ENCODE data around the gene MPZ. TPM values are rescaled to one million over a fixed set of nuclear protein-coding genes. Genes with fewer than 3 reads are reported as not detected.

Gene MPZ
- total and polyA plus RNA-seq, 10 of the 15 experiments (the other 5 are each of a cell fraction or from before 2014, with no cell fraction given), result 0.09 to 6.9 (median 4.7) TPM

DNA sequence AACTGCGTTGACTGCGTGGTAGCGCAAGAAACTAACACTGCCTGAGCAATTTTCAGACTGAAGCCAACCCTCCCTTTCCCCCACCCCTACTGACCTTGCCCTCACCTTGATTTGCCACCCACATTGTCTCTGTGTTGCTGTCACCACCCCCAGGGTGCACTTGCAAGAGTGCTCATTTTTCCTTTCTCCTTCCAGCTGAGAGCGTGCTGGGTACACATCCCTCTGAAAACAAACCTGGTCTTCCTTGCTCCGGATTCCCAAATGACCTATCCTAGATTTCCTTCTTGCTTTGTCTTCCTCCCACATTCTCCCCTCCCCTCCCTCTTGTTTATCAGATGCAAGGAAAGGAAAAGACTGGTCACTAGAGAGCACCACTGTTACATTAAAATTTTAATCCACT is 24.2 kb downstream of the MPZ start:
- H3K4me3 ChIP-seq, result no peak overlapping the region
- CTCF ChIA-PET, result interaction anchor here (0.6 to 0.8 kb wide), 3 partner anchors 18 to 239 kb away, joined by 3 to 5 read pairs (median 3); no protein-coding TSS in a partner anchor
- intact Hi-C loops (cut with micrococcal nuclease; ENCODE audit: unreplicated experiment), result no loop called here
- POLR2A ChIA-PET, result interaction anchor here (0.6 kb wide), 1 partner anchor 55 kb away, joined by 3 read pairs; no protein-coding TSS in a partner anchor
- H3K36me3 ChIP-seq (ENCODE audit: control insufficient read depth in 2 of 2, insufficient read depth in 2 of 2, low read length in 1 of 2), result no peaks in the 10 kb centered on the region
- H3K27me3 ChIP-seq (replicated peaks in 1 of 2; ENCODE audit: control insufficient read depth in 2 of 2, insufficient read depth in 2 of 2, low read length in 1 of 2), result peaks cover 0 to 3% of the 10 kb centered on the region in 2 experiments; a peak in 1 of 4 replicates
- SMC1A ChIA-PET (ENCODE audit: uncharacterized antibody, unreplicated experiment), result interaction anchor here (0.6 to 1.1 kb wide), 3 partner anchors 10 to 60 kb away, joined by 3 to 4 read pairs (median 4); partner anchors contain the start of gene TOMM40L
- no peak overlapping the region for H3K9ac ChIP-seq (ENCODE audit: control insufficient read depth, insufficient read depth, low read length)
- ATAC-seq (no peak), FAIRE-seq (no peak), DNase-seq (ENCODE audit: low read depth, low spot score) (no peak)
- no peak overlapping the region for H3K4me2 ChIP-seq (ENCODE audit: control insufficient read depth, insufficient read depth)
- RAD21 ChIA-PET (ENCODE audit: unreplicated experiment), result no interaction called here
- no peaks in the 10 kb centered on the region for H3K4me1 ChIP-seq (ENCODE audit: control insufficient read depth, insufficient read depth, low read length)
- H3K27ac ChIP-seq (ENCODE audit: control insufficient read depth, insufficient read depth), result no peak overlapping the region
- BruUV-seq (replicated peaks), result no TSS peak
- no peaks in the 10 kb centered on the region for H3K79me2 ChIP-seq (ENCODE audit: control insufficient read depth, insufficient read depth, low read length)
- no peak overlapping the region for H2AFZ ChIP-seq (ENCODE audit: control insufficient read depth, low read depth, low read length)
- no peaks in the 10 kb centered on the region for H4K20me1 ChIP-seq (ENCODE audit: control insufficient read depth, insufficient read depth)
- WGBS (ENCODE audit: insufficient coverage, insufficient replicate concordance, low lambda C conversion rate, missing lambda C conversion rate), result 72% methylated on average over 5 of the region's 5 CpGs
- in situ Hi-C loops (cut with MboI), result no loop called here
- TF ChIP-seq IKZF1 (conservative IDR thresholded peaks at IDR 0.05), result no peak
- TF ChIP-seq, protein P1, sequence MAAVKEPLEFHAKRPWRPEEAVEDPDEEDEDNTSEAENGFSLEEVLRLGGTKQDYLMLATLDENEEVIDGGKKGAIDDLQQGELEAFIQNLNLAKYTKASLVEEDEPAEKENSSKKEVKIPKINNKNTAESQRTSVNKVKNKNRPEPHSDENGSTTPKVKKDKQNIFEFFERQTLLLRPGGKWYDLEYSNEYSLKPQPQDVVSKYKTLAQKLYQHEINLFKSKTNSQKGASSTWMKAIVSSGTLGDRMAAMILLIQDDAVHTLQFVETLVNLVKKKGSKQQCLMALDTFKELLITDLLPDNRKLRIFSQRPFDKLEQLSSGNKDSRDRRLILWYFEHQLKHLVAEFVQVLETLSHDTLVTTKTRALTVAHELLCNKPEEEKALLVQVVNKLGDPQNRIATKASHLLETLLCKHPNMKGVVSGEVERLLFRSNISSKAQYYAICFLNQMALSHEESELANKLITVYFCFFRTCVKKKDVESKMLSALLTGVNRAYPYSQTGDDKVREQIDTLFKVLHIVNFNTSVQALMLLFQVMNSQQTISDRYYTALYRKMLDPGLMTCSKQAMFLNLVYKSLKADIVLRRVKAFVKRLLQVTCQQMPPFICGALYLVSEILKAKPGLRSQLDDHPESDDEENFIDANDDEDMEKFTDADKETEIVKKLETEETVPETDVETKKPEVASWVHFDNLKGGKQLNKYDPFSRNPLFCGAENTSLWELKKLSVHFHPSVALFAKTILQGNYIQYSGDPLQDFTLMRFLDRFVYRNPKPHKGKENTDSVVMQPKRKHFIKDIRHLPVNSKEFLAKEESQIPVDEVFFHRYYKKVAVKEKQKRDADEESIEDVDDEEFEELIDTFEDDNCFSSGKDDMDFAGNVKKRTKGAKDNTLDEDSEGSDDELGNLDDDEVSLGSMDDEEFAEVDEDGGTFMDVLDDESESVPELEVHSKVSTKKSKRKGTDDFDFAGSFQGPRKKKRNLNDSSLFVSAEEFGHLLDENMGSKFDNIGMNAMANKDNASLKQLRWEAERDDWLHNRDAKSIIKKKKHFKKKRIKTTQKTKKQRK (IDR thresholded peaks at IDR 0.05; ENCODE audit: low read depth, low read length), result no peak
- no peaks in the 10 kb centered on the region for H3K9me3 ChIP-seq (replicated peaks; ENCODE audit: control insufficient read depth, insufficient read depth, low read length)

DNA sequence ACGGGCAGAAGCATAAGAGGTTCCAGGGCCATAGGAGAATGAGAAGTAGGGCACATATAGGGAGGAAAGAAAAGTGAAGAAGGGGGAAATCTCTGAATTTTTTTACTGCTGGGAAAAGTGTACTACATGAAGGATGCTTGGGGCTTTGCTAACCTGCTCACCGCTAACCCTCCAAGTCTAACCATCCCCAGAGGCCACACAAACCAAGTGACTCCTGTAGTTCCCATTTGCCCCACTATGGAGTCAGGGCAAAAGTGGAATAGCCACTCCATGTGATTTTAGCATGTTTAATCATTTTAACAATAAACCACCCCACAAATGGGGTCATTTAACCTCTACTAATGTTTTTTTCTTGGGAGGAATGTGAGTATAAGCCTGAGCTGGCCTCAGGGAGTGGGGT is 24.7 kb downstream of the MPZ start:
- ATAC-seq, result no peak
- Histone ChIP-seq H4K20me1 (ENCODE audit: control insufficient read depth, insufficient read depth) (no peaks in the 10 kb centered on the region), H3K9ac (ENCODE audit: control insufficient read depth, insufficient read depth, low read length) (no peak overlapping the region), H2AFZ (ENCODE audit: control insufficient read depth, low read depth, low read length) (no peak overlapping the region), H3K79me2 (ENCODE audit: control insufficient read depth, insufficient read depth, low read length) (no peaks in the 10 kb centered on the region), H3K4me3 (no peak overlapping the region), H3K9me3 (replicated peaks; ENCODE audit: control insufficient read depth, insufficient read depth, low read length) (no peaks in the 10 kb centered on the region), H3K27ac (ENCODE audit: control insufficient read depth, insufficient read depth) (no peak overlapping the region), H3K36me3 (ENCODE audit: control insufficient read depth in 2 of 2, insufficient read depth in 2 of 2, low read length in 1 of 2) (no peaks in the 10 kb centered on the region), H3K27me3 (replicated peaks in 1 of 2; ENCODE audit: control insufficient read depth in 2 of 2, insufficient read depth in 2 of 2, low read length in 1 of 2) (peaks cover 0 to 3% of the 10 kb centered on the region in 2 experiments; a peak in 1 of 4 replicates), H3K4me1 (ENCODE audit: control insufficient read depth, insufficient read depth, low read length) (no peaks in the 10 kb centered on the region), H3K4me2 (ENCODE audit: control insufficient read depth, insufficient read depth) (no peak overlapping the region)
- ChIA-PET CTCF (interaction anchor here (0.6 to 1.3 kb wide), 3 partner anchors 19 to 238 kb away, joined by 3 to 5 read pairs (median 3); no protein-coding TSS in a partner anchor), POLR2A (interaction anchor here (0.6 kb wide), 1 partner anchor 55 kb away, joined by 3 read pairs; no protein-coding TSS in a partner anchor), SMC1A (ENCODE audit: uncharacterized antibody, unreplicated experiment) (interaction anchor here (0.6 to 1.5 kb wide), 5 partner anchors 10 to 65 kb away, joined by 3 to 4 read pairs (median 4); partner anchors contain the start of gene TOMM40L), RAD21 (ENCODE audit: unreplicated experiment) (no interaction called here)
- no peak for DNase-seq (ENCODE audit: low read depth, low spot score)
- no peak for FAIRE-seq
- no peak for TF ChIP-seq WRNIP1 (IDR thresholded peaks at IDR 0.05; ENCODE audit: borderline replicate concordance, low read depth, low read length)
- TF ChIP-seq, protein P2, sequence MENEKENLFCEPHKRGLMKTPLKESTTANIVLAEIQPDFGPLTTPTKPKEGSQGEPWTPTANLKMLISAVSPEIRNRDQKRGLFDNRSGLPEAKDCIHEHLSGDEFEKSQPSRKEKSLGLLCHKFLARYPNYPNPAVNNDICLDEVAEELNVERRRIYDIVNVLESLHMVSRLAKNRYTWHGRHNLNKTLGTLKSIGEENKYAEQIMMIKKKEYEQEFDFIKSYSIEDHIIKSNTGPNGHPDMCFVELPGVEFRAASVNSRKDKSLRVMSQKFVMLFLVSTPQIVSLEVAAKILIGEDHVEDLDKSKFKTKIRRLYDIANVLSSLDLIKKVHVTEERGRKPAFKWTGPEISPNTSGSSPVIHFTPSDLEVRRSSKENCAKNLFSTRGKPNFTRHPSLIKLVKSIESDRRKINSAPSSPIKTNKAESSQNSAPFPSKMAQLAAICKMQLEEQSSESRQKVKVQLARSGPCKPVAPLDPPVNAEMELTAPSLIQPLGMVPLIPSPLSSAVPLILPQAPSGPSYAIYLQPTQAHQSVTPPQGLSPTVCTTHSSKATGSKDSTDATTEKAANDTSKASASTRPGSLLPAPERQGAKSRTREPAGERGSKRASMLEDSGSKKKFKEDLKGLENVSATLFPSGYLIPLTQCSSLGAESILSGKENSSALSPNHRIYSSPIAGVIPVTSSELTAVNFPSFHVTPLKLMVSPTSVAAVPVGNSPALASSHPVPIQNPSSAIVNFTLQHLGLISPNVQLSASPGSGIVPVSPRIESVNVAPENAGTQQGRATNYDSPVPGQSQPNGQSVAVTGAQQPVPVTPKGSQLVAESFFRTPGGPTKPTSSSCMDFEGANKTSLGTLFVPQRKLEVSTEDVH (IDR thresholded peaks at IDR 0.05; ENCODE audit: low read depth, partially characterized antibody), result no peak
- TF ChIP-seq, protein P3, sequence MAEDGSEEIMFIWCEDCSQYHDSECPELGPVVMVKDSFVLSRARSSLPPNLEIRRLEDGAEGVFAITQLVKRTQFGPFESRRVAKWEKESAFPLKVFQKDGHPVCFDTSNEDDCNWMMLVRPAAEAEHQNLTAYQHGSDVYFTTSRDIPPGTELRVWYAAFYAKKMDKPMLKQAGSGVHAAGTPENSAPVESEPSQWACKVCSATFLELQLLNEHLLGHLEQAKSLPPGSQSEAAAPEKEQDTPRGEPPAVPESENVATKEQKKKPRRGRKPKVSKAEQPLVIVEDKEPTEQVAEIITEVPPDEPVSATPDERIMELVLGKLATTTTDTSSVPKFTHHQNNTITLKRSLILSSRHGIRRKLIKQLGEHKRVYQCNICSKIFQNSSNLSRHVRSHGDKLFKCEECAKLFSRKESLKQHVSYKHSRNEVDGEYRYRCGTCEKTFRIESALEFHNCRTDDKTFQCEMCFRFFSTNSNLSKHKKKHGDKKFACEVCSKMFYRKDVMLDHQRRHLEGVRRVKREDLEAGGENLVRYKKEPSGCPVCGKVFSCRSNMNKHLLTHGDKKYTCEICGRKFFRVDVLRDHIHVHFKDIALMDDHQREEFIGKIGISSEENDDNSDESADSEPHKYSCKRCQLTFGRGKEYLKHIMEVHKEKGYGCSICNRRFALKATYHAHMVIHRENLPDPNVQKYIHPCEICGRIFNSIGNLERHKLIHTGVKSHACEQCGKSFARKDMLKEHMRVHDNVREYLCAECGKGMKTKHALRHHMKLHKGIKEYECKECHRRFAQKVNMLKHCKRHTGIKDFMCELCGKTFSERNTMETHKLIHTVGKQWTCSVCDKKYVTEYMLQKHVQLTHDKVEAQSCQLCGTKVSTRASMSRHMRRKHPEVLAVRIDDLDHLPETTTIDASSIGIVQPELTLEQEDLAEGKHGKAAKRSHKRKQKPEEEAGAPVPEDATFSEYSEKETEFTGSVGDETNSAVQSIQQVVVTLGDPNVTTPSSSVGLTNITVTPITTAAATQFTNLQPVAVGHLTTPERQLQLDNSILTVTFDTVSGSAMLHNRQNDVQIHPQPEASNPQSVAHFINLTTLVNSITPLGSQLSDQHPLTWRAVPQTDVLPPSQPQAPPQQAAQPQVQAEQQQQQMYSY (CRISPR knock-in tag; IDR thresholded peaks at IDR 0.05), result no peak
- WGBS (ENCODE audit: insufficient coverage, insufficient replicate concordance, low lambda C conversion rate, missing lambda C conversion rate), result 68% methylated on average over 2 of the region's 2 CpGs
- no TSS peak for BruUV-seq (replicated peaks)
- intact Hi-C loops (cut with micrococcal nuclease; ENCODE audit: unreplicated experiment), result no loop called here
- in situ Hi-C loops (cut with MboI), result no loop called here
